B cell (primary cell): ENCODE data around the gene ACTMAP. TPM values are rescaled to one million over a fixed set of nuclear protein-coding genes. Genes with fewer than 3 reads are reported as not detected.

ENCODE experiments used
- ATAC-seq: fragments of 200-7000 bp; cut with Tn5 transposase; one replicate; pipeline ENCODE4 v1.10.0; 2021; ENCODE audit warnings: low read depth, mild to moderate bottlenecking, moderate number of reproducible peaks, moderate library complexity
- CTCF ChIA-PET: fragments of 350-600 bp; sonication (Branson Sonifier 250); formaldehyde crosslinking; loops from one replicate; lab custom pipeline; 2021; ENCODE audit warnings: antibody characterized with exemption, inconsistent platforms; lab: Charles Lee
- POLR2A ChIA-PET: fragments of 350-600 bp; sonication (Branson Sonifier 250); formaldehyde crosslinking; loops from one replicate; lab custom pipeline; 2021; ENCODE audit warnings: antibody characterized with exemption; lab: Charles Lee
- DNase-seq: peaks from one replicate; pipeline ENCODE4 v3.0.0; 2013
- H2AFZ ChIP-seq: 2 replicates; pipeline ENCODE4 v1.6.1; 2012; ENCODE audit warnings: mild to moderate bottlenecking, low read depth, low read length; ENCODE audit not compliant: insufficient read depth, poor library complexity, severe bottlenecking
- H3K27ac ChIP-seq, 2 donors: 1 replicate in 1 of 2; 2 replicates in 1 of 2; pipeline ENCODE4 v1.5.1; 2012 to 2013; ENCODE audit warnings: low read length in 2 of 2, mild to moderate bottlenecking in 2 of 2, moderate library complexity in 1 of 2
- H3K27me3 ChIP-seq, 4 experiments: fragments of 200-600 bp in 1 of 4; sonication (generic) in 1 of 4; replicated peaks in 1 of 4; 1 replicate in 2 of 4; 2 replicates in 2 of 4; pipeline versions ENCODE4 v1.6.1 to v1.7.0; 2013 to 2016; ENCODE audit warnings: low read length in 3 of 4, mild to moderate bottlenecking in 2 of 4, mixed read lengths in 1 of 4, moderate library complexity in 1 of 4; ENCODE audit not compliant: insufficient read depth in 4 of 4, control insufficient read depth in 3 of 4; ENCODE audit errors: control extremely low read depth in 1 of 4
- H3K36me3 ChIP-seq, 2 experiments: replicated peaks in 1 of 2; 1 replicate in 1 of 2; 2 replicates in 1 of 2; pipeline versions ENCODE4 v1.6.1 to v1.7.1; 2013; ENCODE audit warnings: low read length in 1 of 2; ENCODE audit not compliant: insufficient read depth in 2 of 2, control insufficient read depth in 1 of 2; ENCODE audit errors: control extremely low read depth in 1 of 2, extremely low read depth in 1 of 2
- H3K4me1 ChIP-seq, 2 donors: fragments of 200-600 bp in 1 of 2; sonication (generic) in 1 of 2; 1 replicate in 1 of 2; 2 replicates in 1 of 2; pipeline versions ENCODE4 v1.5.1 to v1.6.1; 2013 to 2017; ENCODE audit warnings: low read length in 2 of 2; ENCODE audit not compliant: control insufficient read depth in 2 of 2, insufficient read depth in 2 of 2
- H3K4me2 ChIP-seq: replicated peaks from 2 replicates; pipeline ENCODE3; 2012; ENCODE audit warnings: mild to moderate bottlenecking, low read depth, low read length; ENCODE audit not compliant: poor library complexity, severe bottlenecking
- H3K4me3 ChIP-seq, 5 experiments: fragments of 200-600 bp in 1 of 5; sonication (generic) in 1 of 5; 1 replicate in 3 of 5; 2 replicates in 2 of 5; pipeline versions ENCODE4 v1.5.1 to v1.7.0; 2011 to 2016; ENCODE audit warnings: low read length in 4 of 5, mild to moderate bottlenecking in 4 of 5, low read depth in 2 of 5, control low read depth in 1 of 5, moderate library complexity in 1 of 5; ENCODE audit not compliant: insufficient read depth in 1 of 5; ENCODE audit errors: control extremely low read depth in 1 of 5, extremely low read depth in 1 of 5
- H3K79me2 ChIP-seq: fragments of 200-600 bp; sonication (generic); one replicate; pipeline ENCODE4 v1.6.0; 2016; ENCODE audit warnings: low read length; ENCODE audit not compliant: control insufficient read depth, insufficient read depth
- H3K9ac ChIP-seq: fragments of 200-600 bp; sonication (generic); 2 replicates; pipeline ENCODE4 v1.6.1; 2017; ENCODE audit warnings: mild to moderate bottlenecking, low read length, moderate library complexity
- H3K9me3 ChIP-seq, 3 donors: one replicate each; pipeline versions ENCODE4 v1.6.1 to v1.7.1; 2013; ENCODE audit warnings: low read length in 2 of 3; ENCODE audit not compliant: control insufficient read depth in 2 of 3, insufficient read depth in 1 of 3; ENCODE audit errors: control extremely low read depth in 1 of 3
- H4K20me1 ChIP-seq: 2 replicates; pipeline ENCODE4 v1.6.0; 2012; ENCODE audit warnings: mild to moderate bottlenecking, low read length; ENCODE audit not compliant: insufficient read depth, control insufficient read depth, poor library complexity, severe bottlenecking
- H3K27ac Mint-ChIP-seq: one replicate; pipeline ENCODE4 v1.8.0; 2021; ENCODE audit warnings: mixed read lengths
- H3K27me3 Mint-ChIP-seq: one replicate; pipeline ENCODE4 v1.8.0; 2021; ENCODE audit warnings: mixed read lengths
- H3K4me1 Mint-ChIP-seq: one replicate; pipeline ENCODE4 v1.8.0; 2021; ENCODE audit warnings: mixed read lengths
- H3K4me3 Mint-ChIP-seq: one replicate; pipeline ENCODE4 v1.8.0; 2021; ENCODE audit warnings: mixed read lengths
- H3K9me3 Mint-ChIP-seq: one replicate; pipeline ENCODE4 v1.8.0; 2022; ENCODE audit warnings: mixed read lengths; ENCODE audit not compliant: insufficient read depth
- EZH2 ChIP-seq: IDR thresholded peaks from 2 replicates; pipeline ENCODE4 v1.6.1; 2012; ENCODE audit warnings: borderline replicate concordance, low read depth, mild to moderate bottlenecking, moderate library complexity, low read length; ENCODE audit not compliant: insufficient read depth, poor library complexity, severe bottlenecking
- whole genome bisulfite sequencing: methylation state at CpG from one replicate; pipeline ENCODE4 v1.1.5; 2013; ENCODE audit warnings: missing lambda C conversion rate; ENCODE audit not compliant: insufficient coverage; 5-methylcytosine and 5-hydroxymethylcytosine counted together
- intact Hi-C: fragments of 100-400 bp; cut with micrococcal nuclease; formaldehyde crosslinking; loops from one replicate; pipeline ENCODE4 v1.10.0; 2022
- polyA plus RNA-seq: library from polyadenylated mRNA; depleted of rRNA; stranded (reverse); fragments of >200 nt; gene quantifications from 2 replicates; pipeline ENCODE4 v1.2.3, GENCODE V29; 2012
- total RNA-seq, 2 donors: library from RNA; stranded (reverse); fragments of 120-200 nt in 1 of 2; gene quantifications; 1 replicate in 1 of 2; 2 replicates in 1 of 2; pipeline versions ENCODE4 v1.2.3 to v1.2.4, GENCODE V29; 2013 to 2022
- TF ChIP-seq, protein P1 (sequence below): fragments of 200-600 bp; IDR thresholded peaks from one replicate; pipeline ENCODE4 v1.8.0; 2022; ENCODE audit warnings: antibody characterized with exemption, mild to moderate bottlenecking

Gene ACTMAP
- total and polyA plus RNA-seq, 2 donors (not counting 1 experiment from before 2014, with no cell fraction given) = 7.7 to 10.2 TPM

GRCh38 chr19:40777937-40778705 lies 27.8 kb upstream of the ACTMAP start, which contains the start of gene RAB4B:
Gene RAB4B, plus strand, starts transcription at chr19:40778247. Its CDS starts 129 bp downstream, at chr19:40778376.
- ChIA-PET CTCF (interaction anchor here (0.7 to 5.2 kb wide), 17 partner anchors 11 to 485 kb away, joined by 3 to 48 read pairs (median 5); partner anchors contain the start of genes ACTMAP, COQ8B, EGLN2 and ITPKC), POLR2A (interaction anchor here (0.5 to 4.6 kb wide), 28 partner anchors 9 to 1480 kb away, joined by 3 to 99 read pairs (median 5); partner anchors contain the start of genes ACTMAP, B9D2, COQ8B and EGLN2)
- peaks cover 25% of the 10 kb centered on the region for H4K20me1 ChIP-seq
- peaks cover 0 to 18% of the 10 kb centered on the region in 2 experiments for H3K36me3 ChIP-seq
- peak; percentile 77 for ATAC-seq
- peak within 1 kb of the TSS; percentile 97 to 99 for H3K27ac ChIP-seq
- H3K4me3 Mint-ChIP-seq = peak within 1 kb of the TSS; percentile 99
- peak; percentile 100 for DNase-seq
- peaks cover 39% of the 10 kb centered on the region for H3K79me2 ChIP-seq
- peaks cover 64% of the 10 kb centered on the region for H3K4me1 Mint-ChIP-seq
- peak within 1 kb of the TSS; percentile 99 for H3K27ac Mint-ChIP-seq
- intact Hi-C loops = loop anchor here (1.0 to 5.0 kb wide), 8 partner anchors 20 to 1366 kb away; partner anchors contain the start of genes ACTMAP, COQ8B, NUMBL and PLEKHG2
- H3K4me3 ChIP-seq = peak within 1 kb of the TSS; percentile 67 to 100 (median 87)
- peak within 1 kb of the TSS; percentile 89 for H3K4me2 ChIP-seq
- peaks cover 49 to 64% of the 10 kb centered on the region in 2 donors for H3K4me1 ChIP-seq
- H3K27me3 ChIP-seq = no peaks in the 10 kb centered on the region
- whole genome bisulfite sequencing = under 1% methylated on average over 56 of the region's 56 CpGs
- TF ChIP-seq EZH2 = no peak
- TF ChIP-seq, protein P1, sequence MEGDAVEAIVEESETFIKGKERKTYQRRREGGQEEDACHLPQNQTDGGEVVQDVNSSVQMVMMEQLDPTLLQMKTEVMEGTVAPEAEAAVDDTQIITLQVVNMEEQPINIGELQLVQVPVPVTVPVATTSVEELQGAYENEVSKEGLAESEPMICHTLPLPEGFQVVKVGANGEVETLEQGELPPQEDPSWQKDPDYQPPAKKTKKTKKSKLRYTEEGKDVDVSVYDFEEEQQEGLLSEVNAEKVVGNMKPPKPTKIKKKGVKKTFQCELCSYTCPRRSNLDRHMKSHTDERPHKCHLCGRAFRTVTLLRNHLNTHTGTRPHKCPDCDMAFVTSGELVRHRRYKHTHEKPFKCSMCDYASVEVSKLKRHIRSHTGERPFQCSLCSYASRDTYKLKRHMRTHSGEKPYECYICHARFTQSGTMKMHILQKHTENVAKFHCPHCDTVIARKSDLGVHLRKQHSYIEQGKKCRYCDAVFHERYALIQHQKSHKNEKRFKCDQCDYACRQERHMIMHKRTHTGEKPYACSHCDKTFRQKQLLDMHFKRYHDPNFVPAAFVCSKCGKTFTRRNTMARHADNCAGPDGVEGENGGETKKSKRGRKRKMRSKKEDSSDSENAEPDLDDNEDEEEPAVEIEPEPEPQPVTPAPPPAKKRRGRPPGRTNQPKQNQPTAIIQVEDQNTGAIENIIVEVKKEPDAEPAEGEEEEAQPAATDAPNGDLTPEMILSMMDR = no peak
- H3K27me3 Mint-ChIP-seq = no peaks in the 10 kb centered on the region
- no peaks in the 10 kb centered on the region for H3K9me3 Mint-ChIP-seq
- H3K9me3 ChIP-seq = peaks cover 0 to 5% (median 0%) of the 10 kb centered on the region in 3 donors
- H3K9ac ChIP-seq = peak within 1 kb of the TSS; percentile 95
- peak within 1 kb of the TSS; percentile 72 for H2AFZ ChIP-seq
